Caki2 (cell line): ENCODE measurements around the gene CNTN1. TPM values are rescaled to one million over a fixed set of nuclear protein-coding genes. Genes with fewer than 3 reads are reported as not detected.
"Not testable (repeated sequence)": the region's sequence is repeated elsewhere in the genome, so short reads cannot be mapped to it uniquely, and the experiment has no call there.

Source experiments
- DNase-seq: peaks from one replicate; pipeline ENCODE4 v3.0.0-alpha.2; 2015; ENCODE audit warnings: low read depth
- in situ Hi-C: cut with HindIII; loops from 2 replicates; pipeline ENCODE4 v1.10.0; 2016; ENCODE audit warnings: low sequenced_read_pairs, low pct_unique_long_range_greater_than_20kb, mixed read lengths
- total RNA-seq: library from RNA; depleted of rRNA; stranded (reverse); fragments of >200 nt; shearing (Covaris generic); gene quantifications from 2 replicates; pipeline ENCODE4 v1.2.3, GENCODE V29; 2014; ENCODE audit warnings: low replicate concordance

The CNTN1 gene
- total RNA-seq, 1 experiment from 2014 or later: not detected

GRCh38 chr12:41045509-41045908 is 353.3 kb downstream of the CNTN1 start:
- no peak for DNase-seq
- in situ Hi-C loops: no loop called here

DNA sequence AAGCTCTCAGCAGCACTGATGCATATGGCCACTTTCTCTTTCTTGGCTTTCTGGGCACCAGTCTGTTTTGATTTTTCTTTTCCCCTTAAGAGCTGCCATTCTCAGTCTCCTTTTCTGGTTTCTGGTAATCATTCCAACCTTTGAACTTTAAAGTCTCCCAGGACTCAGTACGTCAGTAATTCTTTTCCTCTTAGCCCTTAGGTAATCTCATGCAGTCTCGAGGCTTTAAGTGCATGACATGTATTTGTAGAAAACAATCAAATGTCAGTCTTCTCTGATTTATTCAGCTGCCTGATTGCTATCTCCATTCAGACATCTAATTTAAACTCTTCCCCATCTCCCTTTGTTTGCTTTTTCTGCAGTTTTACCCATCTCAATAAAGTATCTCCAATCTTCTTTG is 356.8 kb downstream of the CNTN1 start:
- DNase-seq: no peak
- in situ Hi-C loops: no loop called here

GRCh38 chr12:41051954-41052353 is 359.7 kb downstream of the CNTN1 start:
- in situ Hi-C loops: no loop called here
- no peak for DNase-seq

GRCh38 chr12:41052441-41052840 is 360.2 kb downstream of the CNTN1 start:
- DNase-seq: no peak

DNA sequence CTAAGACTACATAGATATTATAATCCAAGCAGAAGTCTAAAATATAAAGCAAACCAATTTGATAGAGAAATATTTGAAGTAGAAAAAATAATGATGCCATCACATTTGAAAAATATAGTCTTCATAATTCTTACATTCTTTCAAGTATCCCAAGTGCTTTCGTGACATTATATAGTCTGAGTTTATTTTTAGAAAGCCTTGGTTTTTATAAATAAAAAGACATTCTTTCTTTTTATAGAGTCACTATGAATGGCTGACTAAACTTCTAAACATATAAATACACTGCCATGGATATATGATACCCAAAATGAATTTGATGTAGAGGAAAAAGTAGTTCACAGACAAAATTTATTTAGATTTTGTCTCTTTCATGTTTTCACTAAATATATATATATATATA is 360.8 kb downstream of the CNTN1 start:
- no peak for DNase-seq
- in situ Hi-C loops: no loop called here

More at GRCh38 chr12:41052441-41052840, 360.2 kb downstream of the CNTN1 start:
- in situ Hi-C loops: no loop called here

GRCh38 chr12:41055875-41056577 is 363.8 kb downstream of the CNTN1 start:
- DNase-seq: no peak
- in situ Hi-C loops: no loop called here

DNA sequence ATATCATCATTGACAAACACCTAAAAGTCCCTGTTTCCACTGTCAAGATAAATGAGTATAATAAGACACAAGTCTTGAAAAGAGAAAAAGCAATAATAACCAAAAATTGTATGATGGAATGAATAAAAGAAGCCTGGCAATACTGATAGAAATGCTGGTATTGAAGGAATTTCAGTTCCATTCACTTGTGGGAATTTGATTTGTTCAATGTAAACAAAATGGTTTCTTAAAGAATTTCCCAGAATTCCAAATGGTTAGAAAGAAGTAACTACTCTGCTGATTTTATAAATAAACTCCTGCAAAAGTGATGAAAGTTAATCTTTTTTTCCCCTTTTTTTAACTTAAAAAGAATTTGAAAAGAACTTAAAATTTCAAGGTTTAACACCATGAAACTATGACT is 366.0 kb downstream of the CNTN1 start:
- no peak for DNase-seq
- in situ Hi-C loops: no loop called here

- DNase-seq: no peak
- in situ Hi-C loops: no loop called here
Measured at GRCh38 chr12:41061192-41061591, 369.0 kb downstream of the CNTN1 start.

DNA sequence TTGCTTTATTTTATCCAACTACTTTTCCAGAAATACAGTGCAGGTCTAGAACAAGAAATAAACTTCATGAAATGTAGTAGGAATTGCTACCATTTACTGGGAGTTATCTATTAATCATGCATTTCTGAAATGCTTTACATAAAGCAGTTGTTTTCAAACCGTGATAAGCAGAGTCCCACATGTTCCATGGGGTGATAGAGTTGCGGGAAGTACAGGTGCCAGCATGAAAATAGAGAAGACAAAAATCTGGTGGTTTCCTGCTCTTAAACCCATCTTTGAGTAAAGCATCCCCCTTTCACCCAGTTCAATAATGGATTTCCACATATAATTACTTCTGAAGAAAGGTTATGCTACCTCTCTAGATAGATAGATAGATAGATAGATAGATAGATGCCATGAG is 372.2 kb downstream of the CNTN1 start:
- in situ Hi-C loops: no loop called here
- DNase-seq: no peak

- in situ Hi-C loops: no loop called here
- no peak for DNase-seq
Measured at GRCh38 chr12:41067941-41068645, 375.9 kb downstream of the CNTN1 start.

DNA sequence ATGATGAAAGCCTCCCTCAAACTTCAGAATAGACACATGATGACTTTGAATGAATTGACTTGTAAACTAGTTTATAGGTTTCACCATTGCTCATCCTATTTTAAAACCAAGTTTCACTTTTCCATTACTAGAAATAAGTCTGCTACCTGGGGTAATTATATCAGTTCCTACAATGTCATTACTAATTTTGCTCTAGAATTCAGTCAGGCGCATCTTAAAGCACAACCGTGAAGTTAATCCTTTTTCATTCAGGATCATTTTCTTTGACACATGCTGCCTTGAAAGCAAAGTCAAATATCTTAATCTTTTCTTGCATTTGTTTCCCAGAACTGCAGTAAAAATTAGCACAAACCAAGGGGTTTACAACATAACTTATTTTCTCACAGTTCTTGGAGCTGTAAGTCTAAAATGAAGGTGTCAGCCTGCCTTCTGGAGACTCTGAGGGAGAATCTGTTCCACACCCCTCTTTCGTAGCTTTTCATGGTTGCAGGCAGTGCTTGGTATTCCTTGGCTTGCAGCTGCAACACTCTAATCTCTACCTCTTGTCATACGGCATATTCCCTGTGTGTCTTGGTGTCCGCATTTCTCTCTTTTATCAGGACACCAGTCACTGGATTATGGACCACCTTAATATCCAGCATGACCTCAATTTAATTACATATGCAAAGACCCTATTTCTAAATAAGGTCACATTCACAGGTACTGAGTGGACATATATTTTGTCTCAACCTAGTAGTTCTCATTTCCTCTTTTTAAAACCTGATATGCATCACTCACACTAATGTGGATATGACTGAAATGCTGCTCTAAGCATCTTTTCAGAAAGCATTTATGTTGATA is 381.6 kb downstream of the CNTN1 start:
- in situ Hi-C loops: no loop called here
- no peak for DNase-seq

- DNase-seq: no peak
- in situ Hi-C loops: no loop called here
Measured at GRCh38 chr12:41074473-41074769, 382.2 kb downstream of the CNTN1 start.

DNA sequence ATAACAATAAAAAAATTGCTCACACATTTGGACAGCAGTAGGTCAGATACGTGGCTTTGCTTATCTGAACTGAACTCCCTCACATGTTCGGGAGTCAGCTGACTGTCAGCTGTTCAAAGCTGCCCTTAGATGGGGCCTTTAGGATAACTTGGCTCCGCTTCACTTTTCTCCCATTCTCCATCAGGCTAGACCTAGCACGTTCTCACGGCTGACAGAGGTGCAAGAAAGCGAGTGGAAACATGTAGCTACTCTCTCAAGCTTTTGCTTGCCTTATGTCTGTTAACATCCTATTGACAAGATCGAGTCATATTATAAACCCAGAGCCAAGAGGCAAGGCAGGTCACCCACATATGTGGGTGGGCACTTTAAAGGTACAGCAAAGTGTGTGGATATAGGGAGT is 383.9 kb downstream of the CNTN1 start:
- DNase-seq: no peak
- in situ Hi-C loops: no loop called here

- DNase-seq, in situ Hi-C loops: not testable (repeated sequence)
Measured at GRCh38 chr12:41081241-41081640, 389.0 kb downstream of the CNTN1 start.

- DNase-seq: no peak
- in situ Hi-C loops: no loop called here
Measured at GRCh38 chr12:41089438-41089837, 397.2 kb downstream of the CNTN1 start.

GRCh38 chr12:41092115-41092514 is 399.9 kb downstream of the CNTN1 start:
- in situ Hi-C loops: no loop called here
- DNase-seq: no peak

GRCh38 chr12:41096797-41097196 is 404.6 kb downstream of the CNTN1 start:
- no peak for DNase-seq
- in situ Hi-C loops: no loop called here

GRCh38 chr12:41100572-41100971 is 408.3 kb downstream of the CNTN1 start:
- in situ Hi-C loops: no loop called here
- DNase-seq: no peak

GRCh38 chr12:41101806-41102205 is 409.6 kb downstream of the CNTN1 start:
- DNase-seq: no peak
- in situ Hi-C loops: no loop called here
